HG02981 (cell line): ENCODE data around the gene CCDC188.

Experiments used
- ATAC-seq: cut with Tn5 transposase; IDR thresholded peaks from one replicate; pipeline ENCODE4 v1.9.1; 2021; ENCODE audit warnings: mild to moderate bottlenecking, moderate library complexity; ENCODE audit not compliant: unreplicated experiment

CCDC188 gene

DNA sequence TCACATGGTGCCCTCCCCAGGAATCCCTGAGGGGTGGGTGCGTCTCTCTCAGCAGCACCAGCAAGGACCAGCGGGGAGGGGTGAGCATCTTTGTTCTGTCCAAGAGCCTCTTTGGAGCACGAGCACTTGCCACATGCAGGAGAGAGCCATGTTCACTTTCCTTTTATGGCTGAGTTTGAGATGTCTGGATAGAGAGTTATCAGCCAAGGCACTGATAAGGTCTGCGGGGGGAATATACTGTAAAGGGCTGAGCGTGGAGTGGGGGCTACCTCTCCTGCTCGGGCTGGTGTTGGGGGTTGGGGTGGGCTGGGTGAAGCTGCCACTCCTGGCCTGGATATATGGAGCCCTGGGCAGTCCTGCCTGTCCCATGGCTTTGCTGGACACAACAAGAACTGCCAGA, 34.9 kb upstream of the CCDC188 start:
- no peak for ATAC-seq

DNA sequence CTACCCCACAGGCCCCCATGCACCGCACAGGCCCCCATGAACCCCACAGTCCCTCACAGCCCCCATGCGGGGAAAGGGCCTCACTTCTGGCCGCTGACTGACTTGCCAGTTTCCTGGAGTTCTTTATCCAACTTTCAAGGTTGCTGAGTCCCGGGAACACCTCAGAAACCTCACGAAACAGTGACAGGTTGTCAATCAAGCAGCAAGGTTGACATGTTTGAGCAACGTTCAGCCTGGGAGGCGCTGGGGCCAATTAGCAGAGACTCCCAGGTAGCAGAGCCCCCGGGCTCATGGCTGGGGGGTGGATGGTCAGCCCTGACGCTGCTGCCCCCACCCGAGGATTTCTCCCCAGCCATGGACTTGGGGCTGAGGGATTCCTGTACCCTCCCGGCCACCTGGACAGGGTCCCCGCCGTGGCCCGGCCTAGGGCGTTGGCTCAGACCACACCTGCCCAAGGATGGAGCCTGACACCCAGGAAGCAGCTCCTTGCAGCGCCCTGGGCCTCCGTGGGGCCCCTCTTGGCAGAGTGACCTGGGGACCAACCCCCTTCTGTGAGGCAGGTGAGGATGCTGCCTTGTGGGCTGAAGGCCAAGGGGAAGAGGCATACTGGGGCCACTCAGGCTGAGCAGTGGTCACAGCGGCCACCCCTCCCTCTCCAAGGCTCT, 33.8 kb upstream of the CCDC188 start:
- ATAC-seq: no peak

DNA sequence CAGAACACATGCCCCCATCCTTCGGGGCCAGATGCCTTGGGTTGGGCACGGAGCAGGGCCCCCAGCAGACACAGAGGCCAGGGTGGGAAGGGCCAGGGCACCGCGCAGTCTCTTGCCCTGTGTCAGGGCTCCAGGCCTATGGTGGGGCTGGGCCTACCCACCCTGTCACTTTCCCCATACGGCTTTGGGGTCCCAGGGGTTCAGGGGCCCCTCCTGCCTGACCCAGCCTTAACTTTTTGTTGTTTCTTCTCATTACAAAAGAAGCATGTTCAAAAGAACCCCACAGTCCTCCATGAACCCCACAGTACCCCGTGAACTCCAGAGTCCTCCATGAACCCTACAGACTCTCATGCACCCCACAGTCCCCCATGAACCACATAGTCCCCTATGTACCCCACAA, 33.0 kb upstream of the CCDC188 start:
- ATAC-seq: no peak

DNA sequence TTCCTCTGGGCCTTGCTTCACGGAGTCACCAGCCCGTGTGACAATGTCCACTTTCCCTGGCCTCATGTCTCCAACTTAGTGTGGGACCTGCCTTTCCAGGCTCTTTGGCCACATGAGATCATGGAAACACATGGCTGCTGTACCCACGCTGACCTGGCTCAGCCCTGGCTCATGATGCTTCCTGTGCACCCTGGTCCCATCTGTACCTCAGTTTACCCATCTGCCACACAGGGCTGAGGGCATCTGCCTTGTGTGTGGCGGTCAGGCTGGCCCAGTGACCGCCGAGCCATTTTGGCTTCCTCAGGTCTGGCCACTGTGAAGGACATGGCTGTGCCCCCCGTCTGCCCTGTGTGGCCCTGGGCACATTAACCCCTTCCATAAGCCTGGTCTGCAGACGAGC, 32.2 kb upstream of the CCDC188 start:
- no peak for ATAC-seq

DNA sequence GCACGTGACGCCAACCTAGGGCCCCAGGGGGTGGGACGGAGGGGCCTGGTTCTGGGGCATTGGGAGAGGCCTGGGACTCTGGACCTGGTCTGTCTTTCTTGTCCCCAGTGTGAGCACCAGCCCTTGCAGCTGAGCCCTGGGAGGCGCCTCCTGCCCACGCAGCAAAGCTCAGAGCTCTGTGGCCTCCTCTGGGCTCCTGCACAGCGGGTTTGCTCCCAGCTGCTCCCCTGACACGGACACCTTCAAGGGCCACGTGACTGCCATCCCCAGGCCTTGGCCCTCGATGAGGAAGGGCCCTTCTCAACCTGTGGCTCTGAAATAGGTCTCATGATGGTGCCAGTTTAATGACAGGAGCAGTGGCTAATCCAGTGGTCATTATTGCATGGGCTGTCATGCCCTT, 31.5 kb upstream of the CCDC188 start:
- ATAC-seq: no peak

DNA sequence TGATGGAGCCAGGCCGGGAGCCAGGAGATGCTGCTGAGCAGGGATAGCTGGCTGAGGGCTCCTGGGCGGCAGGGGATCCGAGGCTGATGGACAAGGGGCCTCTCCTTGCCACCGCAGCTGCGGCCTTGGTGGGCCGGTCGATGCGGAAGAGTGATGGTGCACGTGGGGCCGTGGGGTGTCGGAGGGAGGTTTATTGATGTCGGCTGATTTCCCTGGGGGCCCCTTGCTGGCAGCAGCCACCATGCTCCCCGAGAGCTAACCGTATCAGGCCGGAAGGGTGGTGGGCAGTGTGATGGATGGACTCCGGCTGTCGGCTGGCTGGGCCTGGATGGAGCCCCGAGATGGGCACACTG, 31.0 kb upstream of the CCDC188 start:
- no peak for ATAC-seq

DNA sequence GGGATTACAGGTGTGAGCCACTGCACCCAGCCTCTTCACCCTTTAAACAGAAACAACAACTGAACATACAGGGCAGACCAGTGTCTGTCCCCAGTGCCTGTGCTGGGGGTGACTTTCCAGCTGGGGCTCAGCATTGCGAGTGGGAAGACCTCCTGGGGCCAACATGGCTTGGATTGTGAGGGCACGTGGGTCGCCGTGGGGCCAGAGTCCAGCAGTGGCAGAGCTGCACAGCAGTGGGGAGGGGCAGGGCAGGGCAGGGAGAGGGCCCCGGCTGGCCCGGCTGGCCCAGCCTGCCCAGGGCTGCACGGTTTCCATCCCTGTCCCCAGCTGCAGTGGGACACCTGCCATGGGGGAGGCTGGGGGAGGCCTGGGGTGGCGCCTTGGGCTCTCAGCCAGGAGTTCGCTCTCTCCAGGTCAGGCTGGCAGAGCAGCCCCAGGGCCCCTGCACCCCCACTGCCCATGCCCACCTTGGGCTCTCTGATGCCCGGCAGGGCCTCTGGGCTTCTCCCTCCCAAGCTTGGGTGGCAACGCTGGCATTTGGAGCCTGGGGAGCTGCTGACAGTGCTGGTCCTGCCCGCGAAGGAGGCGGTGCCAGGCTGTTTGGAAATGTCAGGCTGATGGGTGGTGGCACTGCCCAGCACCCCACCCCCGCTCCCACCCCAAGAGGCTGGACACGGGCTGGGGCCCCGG, 30.5 kb upstream of the CCDC188 start:
- ATAC-seq: no peak

DNA sequence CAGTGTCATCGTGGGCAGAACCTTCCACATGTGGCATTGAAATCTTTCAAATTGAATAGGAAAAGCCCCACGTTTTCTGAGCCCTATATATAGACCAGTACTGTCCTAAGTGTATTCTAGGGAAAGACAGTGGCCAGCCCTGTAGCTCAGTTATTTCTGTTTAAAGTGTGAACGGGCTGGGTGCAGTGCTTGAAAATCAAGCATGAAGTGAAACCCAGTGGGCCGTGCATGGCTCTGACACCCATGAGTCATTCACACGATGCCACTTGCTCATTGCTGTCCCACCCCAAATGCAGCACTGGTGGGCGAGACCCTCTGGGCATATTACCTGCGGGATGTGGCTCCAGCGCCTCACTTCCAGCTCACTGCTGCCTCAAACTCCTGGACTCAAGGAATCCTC, 29.8 kb upstream of the CCDC188 start:
- ATAC-seq: no peak

DNA sequence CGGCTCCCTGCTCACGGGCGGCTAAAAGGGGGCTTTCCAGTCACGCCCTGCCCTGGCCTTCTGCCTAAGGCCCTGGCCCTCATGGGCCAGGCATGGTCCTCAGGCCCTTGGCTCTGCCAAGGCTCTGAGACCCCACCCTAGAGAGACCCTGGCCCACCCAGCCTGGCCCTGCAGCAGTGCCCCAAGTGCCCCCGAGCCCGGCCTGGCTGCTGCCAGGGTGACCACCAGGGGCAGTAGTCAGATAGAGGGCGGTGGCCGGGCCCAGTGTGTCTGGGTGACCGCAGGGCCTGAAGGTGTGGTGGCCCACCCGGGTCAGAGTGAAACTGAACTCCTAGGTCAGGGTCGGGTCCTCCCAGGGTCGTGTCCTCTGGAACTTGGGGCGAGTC, 29.4 kb upstream of the CCDC188 start:
- ATAC-seq: no peak

DNA sequence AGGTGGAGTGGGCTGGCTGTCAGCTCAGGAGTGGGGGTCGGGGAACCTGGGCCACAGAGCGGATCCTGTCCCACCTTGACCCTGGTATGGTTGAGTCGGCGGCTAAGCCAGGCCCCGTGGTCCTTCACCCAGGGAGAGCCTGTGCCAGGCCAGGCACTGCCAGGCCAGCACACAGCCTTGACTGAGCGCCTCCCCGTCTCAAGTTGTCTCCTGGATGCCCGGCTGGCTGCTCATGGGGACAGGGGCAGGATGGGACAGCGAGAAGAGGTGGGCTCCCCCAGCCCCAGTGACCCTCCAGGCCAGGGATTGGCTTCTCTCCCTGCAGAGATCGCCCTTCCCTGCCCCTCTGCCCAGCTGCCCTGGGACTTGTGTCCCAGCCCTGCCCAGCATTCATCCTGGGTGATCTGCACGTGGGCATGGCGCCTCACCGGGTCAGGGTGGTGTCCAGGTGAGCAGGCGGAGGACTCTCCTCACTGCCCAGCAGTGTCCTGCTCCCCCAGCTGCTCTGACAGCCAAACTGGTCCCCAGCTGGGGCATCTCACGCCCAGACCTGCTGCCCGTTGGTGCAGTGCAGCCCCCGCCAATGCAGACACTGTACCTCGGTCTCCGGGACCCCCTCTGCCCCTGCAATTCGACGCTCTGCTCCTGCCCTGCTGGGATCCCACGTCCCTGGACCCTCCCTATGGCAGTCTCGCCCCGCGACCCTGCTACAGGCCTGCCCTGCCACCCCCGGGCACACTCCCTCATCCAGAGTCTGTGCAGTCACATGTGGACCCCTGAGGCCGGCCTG, 28.8 kb upstream of the CCDC188 start:
- ATAC-seq: no peak

DNA sequence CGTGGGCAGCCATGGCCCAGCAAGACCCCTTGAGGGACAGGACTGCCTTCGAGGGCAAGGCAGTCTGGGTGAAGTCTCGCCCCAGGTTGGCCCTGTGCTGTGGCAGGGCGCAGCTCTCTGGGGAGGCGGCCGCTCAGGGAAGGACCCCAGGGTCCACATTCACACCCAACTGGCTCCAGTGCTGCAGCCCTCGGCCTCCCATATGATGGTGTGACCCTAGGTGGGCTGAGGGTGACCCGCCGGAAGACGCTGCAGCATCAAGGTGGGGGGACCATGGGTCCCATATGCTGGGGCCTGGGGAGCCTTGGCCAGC, 28.0 kb upstream of the CCDC188 start:
- ATAC-seq: no peak

DNA sequence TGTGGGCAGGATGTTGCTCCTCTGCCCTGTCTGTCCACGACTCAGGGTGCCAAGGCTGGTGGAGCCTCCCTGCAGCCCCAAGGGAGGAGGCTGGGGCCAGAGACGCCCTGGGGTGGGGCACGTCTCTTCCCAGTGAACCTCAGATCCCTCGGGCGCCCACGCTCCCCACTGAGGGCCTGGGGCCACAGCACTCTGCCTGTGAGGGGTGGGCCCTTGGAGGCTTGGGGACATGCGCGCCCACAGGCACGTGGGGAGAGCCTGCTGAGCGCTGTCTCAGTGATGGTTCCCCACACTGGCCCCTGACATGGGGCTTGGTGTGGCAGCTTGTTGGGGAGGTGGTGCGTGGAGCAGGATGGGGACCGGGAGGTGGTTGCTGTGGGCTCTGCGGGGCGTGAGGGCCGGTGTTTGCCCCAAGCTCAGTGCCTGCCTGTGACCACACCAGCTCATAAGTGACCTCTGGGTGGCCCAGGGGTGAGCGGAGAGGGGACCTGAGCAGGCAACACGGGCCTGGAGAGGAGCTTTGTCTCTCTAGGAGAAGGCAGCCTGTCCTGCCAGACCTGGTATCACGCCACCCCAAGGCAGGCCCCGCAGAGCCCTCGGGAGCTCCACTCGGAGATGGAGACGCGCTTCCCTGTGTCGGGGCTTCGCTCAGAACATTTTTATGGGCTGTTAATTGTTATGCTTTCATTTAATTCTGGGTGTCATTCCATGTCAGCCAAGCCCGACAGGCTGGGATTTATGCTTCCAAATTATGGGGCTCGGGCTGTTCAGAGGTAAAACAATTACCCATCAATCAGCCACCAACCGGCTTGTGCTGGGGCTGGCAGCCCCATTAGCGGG, 27.4 kb upstream of the CCDC188 start:
- ATAC-seq: no peak

DNA sequence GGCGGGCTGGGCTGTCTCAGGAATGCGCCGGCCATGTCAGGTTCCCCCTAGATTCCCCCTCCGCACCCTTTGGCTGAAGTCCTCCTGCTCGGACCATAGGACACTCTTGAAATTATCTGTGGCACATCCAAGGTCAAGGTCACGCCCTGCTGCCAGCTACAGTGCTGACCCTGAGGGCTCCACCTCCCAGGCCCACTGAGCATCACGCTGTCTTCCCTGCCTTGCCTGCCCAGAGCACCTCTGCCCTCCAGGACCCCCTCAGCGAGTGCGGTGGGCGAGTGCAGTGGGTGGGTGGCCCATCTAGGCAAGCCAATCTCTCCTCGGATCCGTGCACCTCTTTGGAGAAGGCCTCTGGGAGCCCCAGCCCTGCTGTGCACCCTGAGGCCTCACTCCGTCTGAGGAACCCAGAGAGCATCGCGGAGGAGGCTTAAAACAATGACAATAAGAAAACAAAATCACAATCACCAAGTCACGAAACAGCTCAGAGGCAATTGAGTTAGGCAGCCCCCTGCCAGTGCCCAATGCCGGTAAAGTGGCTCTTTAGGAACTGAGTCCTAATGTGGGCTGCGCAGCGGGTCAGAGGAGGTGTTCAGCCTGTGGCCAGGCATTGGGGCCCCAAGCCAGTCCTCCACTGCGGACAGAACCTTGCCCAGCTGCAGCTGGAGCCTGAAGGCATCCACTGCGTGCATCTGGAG, 26.5 kb upstream of the CCDC188 start:
- ATAC-seq: no peak

DNA sequence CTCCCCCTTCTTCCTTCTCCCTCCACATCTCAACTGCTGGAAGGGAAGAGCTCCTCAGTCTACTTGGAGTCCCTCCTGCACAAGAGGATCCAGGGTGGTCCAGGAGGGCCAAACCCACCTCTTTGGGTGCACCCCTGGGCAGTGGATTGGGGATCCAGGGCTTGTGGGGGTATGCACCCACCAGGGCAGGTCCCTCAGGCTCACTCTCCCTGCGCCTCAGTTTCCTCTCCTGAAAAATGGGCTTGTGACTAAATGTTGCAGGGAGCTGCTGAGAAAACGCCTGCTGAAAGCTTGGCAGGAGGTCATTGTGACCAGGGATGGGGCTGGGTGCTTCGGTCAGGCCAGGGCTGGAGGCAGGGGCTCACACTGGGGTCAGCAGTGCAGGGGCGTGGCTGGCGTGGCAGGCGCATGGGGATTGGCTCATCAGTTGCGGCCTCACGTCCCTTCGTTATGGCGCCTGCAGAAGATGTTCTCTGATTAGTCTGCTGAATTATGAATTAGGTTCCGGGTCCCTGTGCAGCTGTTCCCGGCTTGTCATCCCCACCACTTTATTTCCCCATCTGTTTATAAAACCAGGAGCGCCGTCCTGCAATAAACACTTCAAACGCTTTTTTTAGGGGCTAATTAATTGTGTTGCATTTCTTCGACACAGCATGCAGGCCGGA, 25.7 kb upstream of the CCDC188 start:
- no peak for ATAC-seq

DNA sequence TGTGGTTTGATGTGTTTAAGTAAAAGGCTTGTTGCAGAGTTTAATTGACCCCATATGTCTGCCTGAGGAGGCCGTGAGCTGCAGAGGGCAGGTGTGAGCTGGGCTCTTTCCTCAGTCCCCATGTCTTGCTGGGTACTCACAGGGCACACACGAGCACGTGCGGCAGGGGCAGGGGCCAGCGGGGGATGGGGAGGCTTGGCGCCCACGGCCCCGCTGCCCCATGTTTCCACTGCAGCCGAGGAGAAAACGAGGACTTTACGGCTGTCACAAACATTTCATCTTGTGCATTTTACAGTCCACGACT, 24.7 kb upstream of the CCDC188 start:
- ATAC-seq: no peak

DNA sequence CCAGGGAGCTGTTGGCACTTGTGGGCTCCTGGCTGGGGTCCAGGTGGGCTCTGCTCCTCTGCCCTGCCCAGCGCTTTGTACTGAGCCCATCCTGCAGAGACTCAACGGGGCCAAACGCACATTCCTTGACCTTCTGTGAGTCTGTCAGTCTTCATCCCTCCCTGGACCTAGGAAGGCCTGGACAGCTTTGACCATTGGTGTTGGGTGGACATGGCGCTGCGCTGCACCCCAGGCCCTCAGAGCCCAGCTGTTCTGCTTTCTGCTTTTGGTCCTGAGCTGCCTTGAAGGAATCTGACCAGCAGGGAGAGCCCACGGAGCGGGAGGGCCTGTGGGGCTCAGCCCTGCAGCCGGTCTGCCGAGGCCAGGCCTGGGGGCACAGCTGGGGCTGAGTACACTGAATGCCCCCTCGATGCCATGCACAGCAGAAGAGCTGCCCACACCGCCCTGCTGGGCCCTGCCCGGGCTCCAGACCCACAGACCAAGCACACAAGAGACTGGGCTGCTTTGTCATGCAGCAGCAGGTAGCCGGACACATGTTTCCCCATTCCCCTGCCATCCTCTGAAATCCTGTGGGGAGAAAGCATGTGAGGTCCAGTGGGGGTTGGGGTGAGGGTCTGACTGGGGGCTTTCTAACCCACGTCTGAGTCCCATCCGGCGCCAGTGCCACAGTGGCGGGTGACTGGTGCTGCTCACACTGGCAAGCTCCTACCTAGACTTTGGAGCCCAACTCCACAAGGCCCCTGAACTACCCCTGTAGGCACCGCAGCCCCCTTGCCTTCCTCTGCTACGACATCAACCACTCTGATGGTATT, 24.1 kb upstream of the CCDC188 start:
- ATAC-seq: no peak

DNA sequence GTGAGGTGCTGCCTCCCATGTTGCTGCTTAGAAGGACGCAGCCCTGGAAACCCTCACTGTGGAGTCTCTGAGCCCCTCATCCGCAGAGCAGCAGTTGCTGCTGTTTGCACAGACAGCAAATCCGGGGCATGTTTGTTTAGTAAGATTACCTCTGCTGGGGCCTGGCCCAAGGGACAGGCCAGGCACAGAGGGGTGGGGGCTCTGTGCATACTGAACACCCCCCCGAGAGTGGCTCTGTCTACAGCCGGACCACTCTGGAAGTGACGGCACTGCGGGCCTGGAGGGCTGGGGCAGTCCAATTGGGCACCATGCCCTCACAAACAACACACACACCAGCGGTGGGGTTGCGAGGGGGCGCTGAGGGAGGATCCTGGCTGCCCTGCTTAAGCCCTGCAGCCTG, 22.9 kb upstream of the CCDC188 start:
- ATAC-seq: no peak

DNA sequence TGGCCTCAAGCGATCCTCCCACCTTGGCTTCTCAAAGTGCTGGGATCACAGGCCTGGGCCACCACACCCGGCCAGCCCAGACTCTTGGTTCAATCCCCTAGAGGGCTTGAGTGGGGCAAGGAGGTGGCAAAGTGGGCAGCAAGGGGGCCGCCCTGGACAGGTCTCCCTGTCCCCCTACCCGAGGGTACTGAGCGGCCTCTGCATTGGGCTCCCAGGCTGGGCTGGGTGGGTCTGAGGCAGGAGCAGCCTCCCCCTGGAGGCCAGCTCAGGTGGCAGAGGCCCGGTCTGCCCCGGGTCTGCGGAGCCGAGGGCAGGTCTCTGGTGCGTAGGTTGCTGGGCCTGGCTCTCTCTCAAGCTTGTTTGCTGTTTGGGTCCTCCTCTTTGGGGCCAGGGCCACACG, 22.4 kb upstream of the CCDC188 start:
- ATAC-seq: no peak

DNA sequence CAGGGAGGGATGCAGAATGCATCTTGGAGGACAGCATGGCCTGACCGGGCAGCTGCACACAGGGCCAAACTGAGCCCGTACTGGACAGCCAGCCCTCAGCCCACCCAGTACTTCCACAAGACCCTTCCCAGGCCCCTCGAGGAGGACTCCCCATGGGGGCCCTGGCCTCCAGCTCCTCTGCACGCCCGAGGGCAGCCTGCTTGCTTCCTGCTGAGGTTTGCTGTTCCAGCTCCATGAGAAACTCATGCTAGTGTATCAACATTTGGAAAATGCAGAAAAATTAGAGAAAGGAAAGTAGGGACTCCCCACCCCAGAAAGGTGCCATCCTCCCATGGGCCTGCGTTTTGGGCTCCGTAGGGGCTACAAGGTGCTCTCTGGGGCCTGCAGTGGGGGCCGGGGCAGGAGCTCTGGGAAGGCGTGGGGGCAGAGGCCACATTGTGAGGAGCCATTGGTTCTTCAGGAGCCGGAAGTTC, 21.3 kb upstream of the CCDC188 start:
- no peak for ATAC-seq
